Endometrium (tissue), 2 donors: ENCODE data around the gene ORC4.

Experiments used
- FAIRE-seq: peaks from 2 replicates; lab custom pipeline; 2012; peaks lifted over from hg19 to GRCh38; lab: Jason Lieb, UNC
- donor health status: control.
- donor health status: control.

The ORC4 gene

GRCh38 chr2:147933931-147934330 is 86.6 kb downstream of the ORC4 start:
- FAIRE-seq = no peak

DNA sequence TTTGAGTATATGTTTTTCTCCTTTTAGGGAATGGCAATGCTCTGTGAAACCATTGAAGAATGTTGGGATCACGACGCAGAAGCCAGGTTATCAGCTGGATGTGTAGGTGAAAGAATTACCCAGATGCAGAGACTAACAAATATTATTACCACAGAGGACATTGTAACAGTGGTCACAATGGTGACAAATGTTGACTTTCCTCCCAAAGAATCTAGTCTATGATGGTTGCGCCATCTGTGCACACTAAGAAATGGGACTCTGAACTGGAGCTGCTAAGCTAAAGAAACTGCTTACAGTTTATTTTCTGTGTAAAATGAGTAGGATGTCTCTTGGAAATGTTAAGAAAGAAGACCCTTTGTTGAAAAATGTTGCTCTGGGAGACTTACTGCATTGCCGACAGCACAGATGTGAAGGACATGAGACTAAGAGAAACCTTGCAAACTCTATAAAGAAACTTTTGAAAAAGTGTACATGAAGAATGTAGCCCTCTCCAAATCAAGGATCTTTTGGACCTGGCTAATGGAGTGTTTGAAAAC is 93.4 kb downstream of the ORC4 start:
- no peak for FAIRE-seq

GRCh38 chr2:147925886-147926285 is 94.7 kb downstream of the ORC4 start:
- peak; percentile 53 for FAIRE-seq

DNA sequence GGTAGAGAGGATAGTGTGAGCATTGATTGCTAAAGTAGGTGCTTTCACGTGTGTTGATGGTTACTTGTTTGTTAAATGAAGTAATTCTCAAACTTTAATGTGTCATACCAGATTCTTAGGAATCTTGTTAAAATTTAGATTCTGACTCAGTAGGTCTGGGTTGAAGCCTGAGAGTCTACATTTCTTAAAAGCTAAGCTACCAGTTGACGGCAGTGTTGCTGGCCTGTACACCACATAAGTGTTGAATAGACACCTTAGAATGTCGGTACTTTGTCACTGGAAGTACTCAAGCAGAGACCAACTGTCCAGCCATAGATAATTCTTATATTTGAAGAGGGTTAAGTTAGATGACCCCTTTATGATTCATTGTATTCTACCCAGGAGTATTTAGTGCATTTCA is 95.9 kb downstream of the ORC4 start:
- no peak for FAIRE-seq

GRCh38 chr2:147923846-147924245 is 96.7 kb downstream of the ORC4 start:
- no peak for FAIRE-seq

- FAIRE-seq = no peak
Observed at GRCh38 chr2:147917161-147917560, 103.4 kb downstream of the ORC4 start.

GRCh38 chr2:147916723-147917122 is 103.8 kb downstream of the ORC4 start:
- FAIRE-seq = no peak

GRCh38 chr2:147916067-147916466 is 104.5 kb downstream of the ORC4 start:
- peak; percentile 51 for FAIRE-seq

GRCh38 chr2:147913701-147914480 is 106.6 kb downstream of the ORC4 start:
- no peak for FAIRE-seq

- FAIRE-seq = peak; percentile 91
Observed at GRCh38 chr2:147910990-147911473, 109.5 kb downstream of the ORC4 start.

DNA sequence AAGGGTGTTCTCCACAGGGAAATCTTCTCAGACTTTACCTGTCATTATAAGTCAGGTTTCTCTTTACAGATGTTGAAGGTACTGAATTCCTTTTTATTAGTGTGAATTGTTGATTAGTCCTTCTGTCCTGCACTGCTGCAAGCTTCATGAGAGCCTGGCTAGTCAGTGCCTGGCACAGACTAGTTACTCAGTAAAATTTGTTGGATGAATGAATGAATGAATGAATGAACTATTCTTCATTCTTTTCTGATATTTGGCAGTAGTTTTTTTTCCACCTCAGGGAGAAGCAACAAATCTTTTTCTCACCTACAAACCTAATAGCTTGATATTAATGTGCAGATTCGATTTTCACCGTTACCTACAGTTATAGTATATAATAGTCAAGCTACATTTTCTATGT is 111.4 kb downstream of the ORC4 start:
- no peak for FAIRE-seq

- no peak for FAIRE-seq
Observed at GRCh38 chr2:147904051-147904450, 116.5 kb downstream of the ORC4 start.

- no peak for FAIRE-seq
Observed at GRCh38 chr2:147888680-147889079, 131.9 kb downstream of the ORC4 start.

- FAIRE-seq = no peak
Observed at GRCh38 chr2:147886136-147886535, 134.4 kb downstream of the ORC4 start.

DNA sequence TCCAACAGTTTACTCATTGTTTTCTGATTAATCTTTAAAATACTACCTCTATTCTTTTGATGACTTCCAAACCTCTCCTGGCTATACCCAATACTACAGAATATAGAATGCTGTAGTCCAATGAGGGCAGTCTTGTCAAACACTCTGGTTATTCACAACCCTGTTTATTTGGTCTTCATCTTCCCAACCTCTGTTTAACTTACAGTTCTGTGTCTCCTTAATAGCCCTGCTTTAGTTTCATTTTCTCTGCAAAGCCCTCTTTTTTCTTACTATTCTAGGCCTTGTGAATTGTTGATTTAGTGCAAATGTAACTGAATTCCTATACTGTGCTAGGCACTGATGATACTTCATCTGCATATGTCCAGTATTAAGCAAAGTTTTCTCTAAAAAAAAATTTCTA is 135.7 kb downstream of the ORC4 start:
- no peak for FAIRE-seq

DNA sequence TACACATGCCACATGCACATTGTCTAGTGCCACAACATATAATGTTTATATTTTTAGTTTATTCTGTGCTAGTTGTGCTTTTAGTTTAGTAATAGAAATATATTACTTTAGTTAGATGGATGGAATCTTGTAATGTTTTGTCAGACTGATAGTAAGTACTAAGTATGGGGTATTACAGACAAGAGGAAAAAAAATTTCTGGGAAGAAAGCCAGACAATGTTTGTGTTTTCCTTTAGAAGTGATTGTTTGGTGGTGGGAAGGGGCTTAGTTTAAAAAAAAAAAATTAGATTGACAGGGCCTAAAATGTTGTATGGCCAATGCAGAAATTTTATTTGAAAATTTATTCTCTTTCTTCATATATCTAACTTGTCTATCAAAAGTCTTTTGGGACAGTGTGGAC is 137.9 kb downstream of the ORC4 start:
- peak; percentile 31 for FAIRE-seq
